Left ventricle myocardium inferior (tissue), 1 donor: ENCODE data around the gene SEMA3C. TPM values are rescaled to one million over a fixed set of nuclear protein-coding genes. Genes with fewer than 3 reads are reported as not detected.

Experiments used
- DNase-seq: peaks from one replicate; pipeline ENCODE4 v3.0.0-alpha.2; 2020
- H3K27ac ChIP-seq: fragments of 200-600 bp; replicated peaks from 2 replicates; pipeline ENCODE4 v1.8.0; 2021
- H3K27me3 ChIP-seq: fragments of 200-600 bp; 2 replicates; pipeline ENCODE4 v1.8.0; 2021; ENCODE audit warnings: low read depth
- H3K36me3 ChIP-seq: fragments of 200-600 bp; 2 replicates; pipeline ENCODE4 v1.8.0; 2021
- H3K4me1 ChIP-seq: fragments of 200-600 bp; 2 replicates; pipeline ENCODE4 v1.8.0; 2021
- H3K4me3 ChIP-seq: fragments of 200-600 bp; 2 replicates; pipeline ENCODE4 v1.8.0; 2021; ENCODE audit warnings: mild to moderate bottlenecking, moderate library complexity
- H3K9me3 ChIP-seq: fragments of 200-600 bp; replicated peaks from 2 replicates; pipeline ENCODE4 v1.8.0; 2021
- CTCF ChIP-seq: fragments of 200-600 bp; IDR thresholded peaks from 2 replicates; pipeline ENCODE4 v1.8.0; 2021; ENCODE audit warnings: antibody characterized with exemption, mild to moderate bottlenecking, borderline replicate concordance
- intact Hi-C: fragments of 100-400 bp; cut with micrococcal nuclease; formaldehyde crosslinking; loops from one replicate; pipeline ENCODE4 v1.11.0; 2022
- total RNA-seq: library from RNA; stranded (reverse); fragmentation: NEBNext Ultra II Directional; extraction: Animal tissue kit (Norgen Biotek cat#: 25700); gene quantifications from one replicate; pipeline ENCODE4 v1.2.1, GENCODE V29; 2021
- donor health status: DM: no; HTN: yes; CAD: no; lungs with severe emphysema.

SEMA3C gene
- total RNA-seq, 1 donor from 2014 or later = 66.5 TPM

GRCh38 chr7:80924090-80924489 lies 5.2 kb upstream of the SEMA3C start:
- no peak for DNase-seq
- no peak for TF ChIP-seq CTCF
- H3K36me3 ChIP-seq = no peaks in the 10 kb centered on the region
- peaks cover 9% of the 10 kb centered on the region for H3K4me1 ChIP-seq
- intact Hi-C loops = no loop called here
- peaks cover 23% of the 10 kb centered on the region for H3K27me3 ChIP-seq
- H3K4me3 ChIP-seq = no peak overlapping the region
- H3K27ac ChIP-seq = no peak overlapping the region
- H3K9me3 ChIP-seq = peaks cover 6% of the 10 kb centered on the region

DNA sequence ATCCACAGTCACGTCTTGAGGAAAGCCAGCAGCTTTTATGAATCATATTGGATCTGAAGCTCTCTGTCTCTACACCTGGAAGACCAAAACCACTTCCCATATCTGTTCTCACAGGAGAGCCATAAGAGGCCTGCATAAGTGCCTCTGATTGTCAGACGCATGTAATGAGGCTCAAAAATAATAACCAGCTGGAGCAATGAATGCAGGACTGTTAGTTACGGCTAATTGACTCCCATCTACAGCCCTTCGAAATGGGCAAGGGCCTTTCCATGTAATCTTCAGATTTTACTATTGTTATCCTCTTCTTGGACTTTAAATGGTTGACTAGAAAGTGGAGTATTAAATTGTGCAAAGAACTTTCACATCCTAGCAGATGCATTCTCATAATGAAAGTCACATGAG lies 4.4 kb upstream of the SEMA3C start:
- Histone ChIP-seq H3K27ac (no peak overlapping the region), H3K4me1 (peaks cover 15% of the 10 kb centered on the region), H3K4me3 (no peak overlapping the region), H3K9me3 (peaks cover 6% of the 10 kb centered on the region), H3K27me3 (peaks cover 23% of the 10 kb centered on the region), H3K36me3 (no peaks in the 10 kb centered on the region)
- no peak for TF ChIP-seq CTCF
- intact Hi-C loops = no loop called here
- DNase-seq = no peak

- intact Hi-C loops = no loop called here
- no peak for TF ChIP-seq CTCF
- H3K27me3 ChIP-seq = peaks cover 23% of the 10 kb centered on the region
- H3K4me3 ChIP-seq = no peak overlapping the region
- no peak for DNase-seq
- H3K36me3 ChIP-seq = no peaks in the 10 kb centered on the region
- no peak overlapping the region for H3K27ac ChIP-seq
- peaks cover 18% of the 10 kb centered on the region for H3K4me1 ChIP-seq
- peaks cover 6% of the 10 kb centered on the region for H3K9me3 ChIP-seq
Measured at GRCh38 chr7:80922253-80923049, 3.6 kb upstream of the SEMA3C start.

DNA sequence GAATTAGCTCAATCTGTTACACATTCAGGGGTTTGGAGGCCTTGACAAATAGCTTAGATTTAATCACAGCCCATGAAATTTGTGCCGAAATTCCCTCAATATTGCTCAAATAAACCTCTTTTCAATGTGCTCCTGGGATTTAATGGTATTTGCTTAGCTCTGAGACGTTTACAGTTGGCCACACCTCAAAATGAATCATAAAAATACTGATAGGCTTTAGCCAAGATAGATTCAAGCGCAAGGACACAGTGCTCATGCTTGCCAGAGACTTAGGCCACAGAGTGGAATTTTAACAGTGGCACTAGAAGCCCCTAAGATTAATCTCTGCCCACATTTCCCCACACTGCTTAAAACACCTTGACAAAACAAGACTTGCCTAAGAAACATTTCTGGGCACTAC lies 2.3 kb upstream of the SEMA3C start:
- intact Hi-C loops = no loop called here
- no peak for TF ChIP-seq CTCF
- no peak for DNase-seq

GRCh38 chr7:80918399-80918798 lies 452 bp downstream of the SEMA3C start:
- Histone ChIP-seq H3K27ac (peak overlapping the region; percentile 85), H3K36me3 (no peaks in the 10 kb centered on the region), H3K9me3 (no peaks in the 10 kb centered on the region), H3K4me1 (peaks cover 29% of the 10 kb centered on the region), H3K4me3 (peak overlapping the region; percentile 74), H3K27me3 (peaks cover 23% of the 10 kb centered on the region)
- DNase-seq = no peak
- no peak for TF ChIP-seq CTCF
- intact Hi-C loops = loop anchor here (10.0 kb wide), 1 partner anchor 224 kb away; no protein-coding TSS in a partner anchor

More for the DNA sequence above, 2.3 kb upstream of the SEMA3C start:
- H3K27me3 ChIP-seq = peaks cover 23% of the 10 kb centered on the region
- no peak overlapping the region for H3K27ac ChIP-seq
- H3K9me3 ChIP-seq = no peaks in the 10 kb centered on the region
- H3K36me3 ChIP-seq = no peaks in the 10 kb centered on the region
- H3K4me1 ChIP-seq = peaks cover 29% of the 10 kb centered on the region
- H3K4me3 ChIP-seq = no peak overlapping the region
